H1 (cell line): ENCODE data around the gene KLF6. TPM values are rescaled to one million over a fixed set of nuclear protein-coding genes. Genes with fewer than 3 reads are reported as not detected.

Source experiments
- KDM5A ChIP-seq: fragments of 200-600 bp; IDR thresholded peaks from 2 replicates; pipeline ENCODE4 v1.7.1; 2012; ENCODE audit warnings: mild to moderate bottlenecking, low read length, inconsistent platforms, mixed read lengths
- SAP30 ChIP-seq: fragments of 300-600 bp; sonication (generic); IDR thresholded peaks from 2 replicates; pipeline ENCODE4 v1.7.1; 2012; ENCODE audit warnings: low read length, moderate library complexity, mild to moderate bottlenecking, inconsistent platforms; ENCODE audit not compliant: insufficient read depth, insufficient replicate concordance
- SP1 ChIP-seq: IDR thresholded peaks from 2 replicates; pipeline ENCODE4 v1.6.1; 2011; ENCODE audit warnings: low read depth, low read length
- SRF ChIP-seq: IDR thresholded peaks from 2 replicates; pipeline ENCODE4 v1.6.1; 2011; ENCODE audit warnings: mild to moderate bottlenecking, low read depth, low read length, moderate library complexity
- TCF12 ChIP-seq: IDR thresholded peaks from 2 replicates; pipeline ENCODE4 v1.6.1; 2011; ENCODE audit warnings: low read depth, mild to moderate bottlenecking, low read length
- polyA plus RNA-seq, 7 experiments: library from polyadenylated mRNA; depleted of rRNA in 3 of 7; stranded (reverse) in 5 of 7; unstranded in 2 of 7; fragments of >200 nt in 5 of 7; fragments of 200-250 nt in 2 of 7; gene quantifications; 1 replicate in 5 of 7; 2 replicates in 1 of 7; 4 replicates in 1 of 7; pipeline versions ENCODE4 v1.2.1 to v1.2.3, GENCODE V29; 2011 to 2013; ENCODE audit warnings: missing spikeins in 2 of 7, mixed read lengths in 2 of 7
- total RNA-seq: library from RNA; stranded (reverse); fragmentation: NEBNext Ultra II Directional; extraction: Animal tissue kit (Norgen Biotek cat#: 25700); gene quantifications from 2 replicates; pipeline ENCODE4 v1.2.1, GENCODE V29; 2021

KLF6 gene
- total and polyA plus RNA-seq, 2 of the 8 experiments (the other 6 are each of a cell fraction or from before 2014, with no cell fraction given): 5.7 to 19.5 TPM

DNA sequence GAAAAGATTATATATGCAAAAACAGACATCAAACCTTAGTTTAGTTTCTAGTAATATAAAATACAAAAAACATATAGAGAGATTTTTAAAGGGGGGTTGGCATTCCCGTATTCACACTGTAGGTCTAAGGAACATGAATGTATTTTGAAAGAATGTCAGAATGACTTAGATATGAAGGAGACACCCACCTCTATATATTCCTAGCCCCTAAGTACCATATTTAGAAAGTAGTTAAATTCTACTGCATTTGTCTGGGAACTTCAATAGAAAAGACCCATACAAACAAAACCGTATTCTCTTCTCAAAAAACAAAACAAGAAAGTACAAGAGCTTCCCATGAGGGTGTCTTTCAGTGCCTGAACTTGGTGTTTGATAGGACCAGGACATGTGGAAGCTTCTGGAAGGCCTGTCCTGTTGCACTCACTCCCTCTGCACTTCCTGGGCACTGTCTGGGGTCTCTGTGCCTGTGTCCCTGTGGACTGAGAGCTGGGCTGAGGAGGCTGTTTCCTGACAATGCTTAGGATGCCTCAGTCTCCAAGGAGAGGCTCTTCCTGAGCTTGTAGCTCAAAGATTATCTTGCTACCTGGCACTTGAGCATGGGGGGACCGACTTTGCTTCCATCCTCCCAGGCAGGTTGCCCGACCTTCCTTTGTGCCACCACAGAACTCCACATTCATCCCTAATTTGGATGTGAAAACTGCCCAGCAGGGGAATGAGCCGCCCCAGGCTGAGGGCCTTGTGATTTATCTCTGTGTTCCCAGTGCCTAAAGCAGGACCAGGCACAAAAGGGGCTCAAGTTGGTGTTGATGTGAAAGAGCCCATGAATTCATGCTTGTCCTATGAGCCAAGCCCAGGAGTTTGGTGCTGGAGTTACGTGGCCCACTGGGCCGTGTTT is 44.4 kb upstream of the KLF6 start (continued):
- TF ChIP-seq KDM5A (no peak), TCF12 (no peak), SAP30 (no peak), SRF (peak; percentile 56), SP1 (no peak)
- TF ChIP-seq, all 59 proteins: peak for 4
